Measurements from ENCODE around the gene ZNF501. TPM values are rescaled to one million over a fixed set of nuclear protein-coding genes. Genes with fewer than 3 reads are reported as not detected.

ZNF501 gene
- total and polyA plus RNA-seq, 2 of the 13 experiments (the other 11 are each of a cell fraction or from before 2014, with no cell fraction given) = 2.4 to 2.8 TPM

GRCh38 chr3:44761424-44762169 lies 32.2 kb downstream of the ZNF501 start, which contains the start of the genes KIAA1143 and KIF15 (continued):
- TF ChIP-seq MYNN (CRISPR knock-in tag; IDR thresholded peaks at IDR 0.05; ENCODE audit: low read depth) (no peak), MXD4 (CRISPR knock-in tag; IDR thresholded peaks at IDR 0.05) (peak; percentile 87; the same call in 1 of the 2 replicates), MAF1 (CRISPR knock-in tag; IDR thresholded peaks at IDR 0.05; ENCODE audit: borderline replicate concordance) (peak; percentile 74; the same call in 1 of the 2 replicates), DR1 (CRISPR knock-in tag; IDR thresholded peaks at IDR 0.05) (peak; percentile 62; the same call in 1 of the 2 replicates), ISL2 (CRISPR knock-in tag; IDR thresholded peaks at IDR 0.05) (peak; percentile 66), SP2 (CRISPR knock-in tag; IDR thresholded peaks at IDR 0.05) (no peak; the same call in 1 of the 2 replicates), ZSCAN31 (CRISPR knock-in tag; IDR thresholded peaks at IDR 0.05; ENCODE audit: low read depth) (peak; percentile 79; the same call in 1 of the 2 replicates), ZFP90 (CRISPR knock-in tag; IDR thresholded peaks at IDR 0.05; ENCODE audit: borderline replicate concordance) (peak; percentile 72; the same call in 1 of the 2 replicates), ZFP1 (CRISPR knock-in tag; IDR thresholded peaks at IDR 0.05) (0 out of 2 replicates have a peak, but pooled peaks have one; percentile 59), HNRNPL (IDR thresholded peaks at IDR 0.05; ENCODE audit: low read depth, low read length) (peak; percentile 84; the same call in 1 of the 2 replicates), ZNF101 (CRISPR knock-in tag; IDR thresholded peaks at IDR 0.05; ENCODE audit: borderline replicate concordance, low read depth) (no peak), MYC (CRISPR knock-in tag; IDR thresholded peaks at IDR 0.05; ENCODE audit: borderline replicate concordance) (peak; percentile 96), KDM5A (IDR thresholded peaks at IDR 0.05; ENCODE audit: borderline replicate concordance, low read length) (peak; percentile 87), RELA (CRISPR knock-in tag; IDR thresholded peaks at IDR 0.05) (peak; percentile 36; the same call in 1 of the 2 replicates), ZBTB7B (CRISPR knock-in tag; IDR thresholded peaks at IDR 0.05) (0 out of 2 replicates have a peak, but pooled peaks have one; percentile 26), ZNF589 (CRISPR knock-in tag; conservative IDR thresholded peaks at IDR 0.05) (peak; percentile 57), DMAP1 (CRISPR knock-in tag; IDR thresholded peaks at IDR 0.05) (peak; percentile 96), SP1 (IDR thresholded peaks at IDR 0.05) (no peak), SP1 (CRISPR knock-in tag; IDR thresholded peaks at IDR 0.05) (peak; percentile 99), TCF7 (IDR thresholded peaks at IDR 0.05; ENCODE audit: low read depth) (no peak), ZNF292 (CRISPR knock-in tag; IDR thresholded peaks at IDR 0.05; ENCODE audit: borderline replicate concordance, low read depth) (peak; percentile 41; the same call in 1 of the 2 replicates), ZNF761 (CRISPR knock-in tag; conservative IDR thresholded peaks at IDR 0.05) (peak; percentile 85; the same call in 1 of the 2 replicates), ZNF431 (CRISPR knock-in tag; IDR thresholded peaks at IDR 0.05; ENCODE audit: borderline replicate concordance, low read depth) (peak; percentile 55; the same call in 1 of the 2 replicates), ZBTB49 (CRISPR knock-in tag; IDR thresholded peaks at IDR 0.05; ENCODE audit: borderline replicate concordance) (peak; percentile 33; the same call in 1 of the 2 replicates), SALL2 (CRISPR knock-in tag; IDR thresholded peaks at IDR 0.05) (peak; percentile 75; the same call in 1 of the 2 replicates), ZNF564 (CRISPR knock-in tag; IDR thresholded peaks at IDR 0.05) (peak; percentile 82)
- TF ChIP-seq, protein P1, sequence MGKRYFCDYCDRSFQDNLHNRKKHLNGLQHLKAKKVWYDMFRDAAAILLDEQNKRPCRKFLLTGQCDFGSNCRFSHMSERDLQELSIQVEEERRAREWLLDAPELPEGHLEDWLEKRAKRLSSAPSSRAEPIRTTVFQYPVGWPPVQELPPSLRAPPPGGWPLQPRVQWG (CRISPR knock-in tag; IDR thresholded peaks at IDR 0.05; ENCODE audit: borderline replicate concordance, low read depth) = no peak
- TF ChIP-seq, protein P2, sequence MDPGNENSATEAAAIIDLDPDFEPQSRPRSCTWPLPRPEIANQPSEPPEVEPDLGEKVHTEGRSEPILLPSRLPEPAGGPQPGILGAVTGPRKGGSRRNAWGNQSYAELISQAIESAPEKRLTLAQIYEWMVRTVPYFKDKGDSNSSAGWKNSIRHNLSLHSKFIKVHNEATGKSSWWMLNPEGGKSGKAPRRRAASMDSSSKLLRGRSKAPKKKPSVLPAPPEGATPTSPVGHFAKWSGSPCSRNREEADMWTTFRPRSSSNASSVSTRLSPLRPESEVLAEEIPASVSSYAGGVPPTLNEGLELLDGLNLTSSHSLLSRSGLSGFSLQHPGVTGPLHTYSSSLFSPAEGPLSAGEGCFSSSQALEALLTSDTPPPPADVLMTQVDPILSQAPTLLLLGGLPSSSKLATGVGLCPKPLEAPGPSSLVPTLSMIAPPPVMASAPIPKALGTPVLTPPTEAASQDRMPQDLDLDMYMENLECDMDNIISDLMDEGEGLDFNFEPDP (CRISPR knock-in tag; conservative IDR thresholded peaks at IDR 0.05) = 0 out of 2 replicates have a peak, but pooled peaks have one; percentile 60

Measured in HepG2 (cell line).